Caco-2 (cell line): ENCODE measurements around the gene JAG1. TPM values are rescaled to one million over a fixed set of nuclear protein-coding genes. Genes with fewer than 3 reads are reported as not detected.
A peak's percentile ranks its signal among the peaks of the same experiment; 100 is the strongest.

Experiments used
- BruUV-seq: library from RNA; stranded (reverse); fragments of 400-500 nt; replicated peaks from 2 replicates; lab custom pipeline; 2021; lab: Mats Ljungman, UMichigan
- CTCF ChIA-PET: fragments of 300-600 bp; sonication (Branson Sonifier 250); formaldehyde crosslinking; loops from one replicate; lab custom pipeline; 2022; ENCODE audit warnings: antibody characterized with exemption; lab: Charles Lee
- POLR2A ChIA-PET: fragments of 300-600 bp; sonication (Branson Sonifier 250); formaldehyde crosslinking; loops from one replicate; lab custom pipeline; 2022; ENCODE audit warnings: antibody characterized with exemption; lab: Charles Lee
- DNase-seq, 2 experiments: peaks; one replicate each; pipeline versions ENCODE4 v3.0.0 to v3.0.0-alpha.2; 2020 to 2022
- H3K27me3 ChIP-seq: replicated peaks from 2 replicates; pipeline ENCODE4 v1.6.0; 2011; ENCODE audit warnings: low read length; ENCODE audit not compliant: control insufficient read depth, insufficient read depth
- H3K36me3 ChIP-seq: 2 replicates; pipeline ENCODE4 v1.5.1; 2011; ENCODE audit warnings: low read length; ENCODE audit not compliant: control insufficient read depth, insufficient read depth
- H3K4me1 ChIP-seq: fragments of 250-450 bp; sonication (Bioruptor Pico); 2 replicates; pipeline ENCODE4 v1.5.1; 2020; ENCODE audit warnings: mild to moderate bottlenecking
- H3K4me3 ChIP-seq: 2 replicates; pipeline ENCODE4 v1.5.1; 2011; ENCODE audit warnings: low read depth, mild to moderate bottlenecking, control low read depth, low read length
- H3K9me3 ChIP-seq: fragments of 250-450 bp; sonication (Bioruptor Pico); 2 replicates; pipeline ENCODE4 v1.5.1; 2020; ENCODE audit warnings: mild to moderate bottlenecking, moderate library complexity
- H3K27ac Mint-ChIP-seq: one replicate; pipeline ENCODE4 v1.8.0; 2022; ENCODE audit warnings: mixed read lengths; ENCODE audit not compliant: unreplicated experiment
- H3K27me3 Mint-ChIP-seq: one replicate; pipeline ENCODE4 v1.8.0; 2022; ENCODE audit warnings: mixed read lengths; ENCODE audit not compliant: insufficient read depth, unreplicated experiment
- H3K36me3 Mint-ChIP-seq: one replicate; pipeline ENCODE4 v1.8.0; 2022; ENCODE audit warnings: mild to moderate bottlenecking, mixed read lengths; ENCODE audit not compliant: insufficient read depth, unreplicated experiment
- H3K4me1 Mint-ChIP-seq: one replicate; pipeline ENCODE4 v1.8.0; 2022; ENCODE audit warnings: low read depth, mixed read lengths; ENCODE audit not compliant: unreplicated experiment
- H3K4me3 Mint-ChIP-seq: one replicate; pipeline ENCODE4 v1.8.0; 2022; ENCODE audit warnings: mild to moderate bottlenecking, moderate library complexity, mixed read lengths; ENCODE audit not compliant: unreplicated experiment
- H3K9me3 Mint-ChIP-seq: one replicate; pipeline ENCODE4 v1.8.0; 2022; ENCODE audit warnings: mixed read lengths; ENCODE audit not compliant: unreplicated experiment
- CTCF ChIP-seq, 2 experiments: fragments of 200-600 bp in 1 of 2; IDR thresholded peaks; 1 replicate in 1 of 2; 2 replicates in 1 of 2; pipeline versions ENCODE4 v1.5.1 to v1.8.0; 2011 to 2022; ENCODE audit warnings: antibody characterized with exemption in 1 of 2, control low read depth in 1 of 2, inconsistent platforms in 1 of 2, low read depth in 1 of 2, low read length in 1 of 2, mild to moderate bottlenecking in 1 of 2, moderate library complexity in 1 of 2; ENCODE audit not compliant: insufficient read depth in 1 of 2, severe bottlenecking in 1 of 2, unreplicated experiment in 1 of 2
- intact Hi-C: fragments of 100-400 bp; cut with micrococcal nuclease; formaldehyde crosslinking; loops from one replicate; pipeline ENCODE4 v1.10.0; 2022; ENCODE audit not compliant: unreplicated experiment
- total RNA-seq: library from RNA; stranded (reverse); gene quantifications from 2 replicates; pipeline ENCODE4 v1.2.3, GENCODE V29; 2022

JAG1 gene
- total RNA-seq, 1 experiment from 2014 or later: 69.8 TPM

- peak overlapping the region; percentile 13 for H3K27ac Mint-ChIP-seq
- no peaks in the 10 kb centered on the region for H3K9me3 Mint-ChIP-seq
- no peak overlapping the region for H3K4me3 ChIP-seq
Observed at GRCh38 chr20:10632721-10633509, 40.9 kb downstream of the JAG1 start.

GRCh38 chr20:10631126-10631525 lies 42.7 kb downstream of the JAG1 start:
- H3K27me3 ChIP-seq: no peaks in the 10 kb centered on the region
- no peak overlapping the region for H3K4me3 ChIP-seq
- DNase-seq: no peak
- ChIA-PET CTCF (interaction anchor here (0.6 kb wide), 1 partner anchor 1022 kb away, joined by 5 read pairs; no protein-coding TSS in a partner anchor), POLR2A (no interaction called here)
- Mint-ChIP-seq H3K36me3 (peaks cover 5% of the 10 kb centered on the region), H3K4me1 (peaks cover 11% of the 10 kb centered on the region), H3K4me3 (no peak overlapping the region), H3K9me3 (no peaks in the 10 kb centered on the region), H3K27ac (no peak overlapping the region), H3K27me3 (no peaks in the 10 kb centered on the region)
- intact Hi-C loops: no loop called here
- no peaks in the 10 kb centered on the region for H3K36me3 ChIP-seq
- TF ChIP-seq CTCF (IDR thresholded peaks at IDR 0.05; ENCODE audit: insufficient read depth in 1 of 2, low read depth in 1 of 2, low read length in 1 of 2, severe bottlenecking in 1 of 2, unreplicated experiment in 1 of 2): no peak
- no TSS peak for BruUV-seq
- no peaks in the 10 kb centered on the region for H3K9me3 ChIP-seq
- H3K4me1 ChIP-seq: 0 out of 2 replicates have a peak, but pooled peaks cover 10% of the 10 kb centered on the region

More at GRCh38 chr20:10632721-10633509, 40.9 kb downstream of the JAG1 start:
- TF ChIP-seq CTCF (IDR thresholded peaks at IDR 0.05; ENCODE audit: insufficient read depth in 1 of 2, low read depth in 1 of 2, low read length in 1 of 2, severe bottlenecking in 1 of 2, unreplicated experiment in 1 of 2): no peak
- ChIA-PET POLR2A (no interaction called here), CTCF (no interaction called here)
- no peaks in the 10 kb centered on the region for H3K27me3 ChIP-seq
- intact Hi-C loops: no loop called here
- no peak for DNase-seq
- peaks cover 1% of the 10 kb centered on the region; the same call in 1 of the 2 replicates for H3K36me3 ChIP-seq
- no TSS peak for BruUV-seq
- Mint-ChIP-seq H3K36me3 (peaks cover 18% of the 10 kb centered on the region), H3K4me1 (peaks cover 11% of the 10 kb centered on the region), H3K4me3 (no peak overlapping the region), H3K27me3 (no peaks in the 10 kb centered on the region)
- H3K4me1 ChIP-seq: 0 out of 2 replicates have a peak, but pooled peaks cover 10% of the 10 kb centered on the region
- no peaks in the 10 kb centered on the region for H3K9me3 ChIP-seq

- no peaks in the 10 kb centered on the region for H3K36me3 Mint-ChIP-seq
- Histone ChIP-seq H3K4me1 (0 out of 2 replicates have a peak, but pooled peaks cover 10% of the 10 kb centered on the region), H3K27me3 (no peaks in the 10 kb centered on the region), H3K4me3 (no peak overlapping the region), H3K9me3 (no peaks in the 10 kb centered on the region), H3K36me3 (no peaks in the 10 kb centered on the region)
- CTCF ChIA-PET: no interaction called here
- DNase-seq: no peak
- intact Hi-C loops: no loop called here
- TF ChIP-seq CTCF (IDR thresholded peaks at IDR 0.05; ENCODE audit: insufficient read depth in 1 of 2, low read depth in 1 of 2, low read length in 1 of 2, severe bottlenecking in 1 of 2, unreplicated experiment in 1 of 2): no peak
- BruUV-seq: no TSS peak
- no peaks in the 10 kb centered on the region for H3K9me3 Mint-ChIP-seq
- H3K4me1 Mint-ChIP-seq: peaks cover 11% of the 10 kb centered on the region
- POLR2A ChIA-PET: no interaction called here
- H3K27ac Mint-ChIP-seq: no peak overlapping the region
- H3K27me3 Mint-ChIP-seq: no peaks in the 10 kb centered on the region
- no peak overlapping the region for H3K4me3 Mint-ChIP-seq
Observed at GRCh38 chr20:10629946-10630650, 43.7 kb downstream of the JAG1 start.
